Colonic mucosa (tissue), 4 donors: ENCODE results near the gene GNB1L. TPM values are rescaled to one million over a fixed set of nuclear protein-coding genes. Genes with fewer than 3 reads are reported as not detected.

Source experiments
- DNase-seq: peaks from one replicate; pipeline ENCODE4 v3.0.0-alpha.2; 2020
- H3K27ac ChIP-seq: fragments of 200-600 bp; one replicate; pipeline ENCODE4 v1.8.0; 2021
- H3K27me3 ChIP-seq: fragments of 200-600 bp; one replicate; pipeline ENCODE4 v1.8.0; 2021
- H3K36me3 ChIP-seq: fragments of 200-600 bp; one replicate; pipeline ENCODE4 v1.8.0; 2021
- H3K4me1 ChIP-seq: fragments of 200-600 bp; one replicate; pipeline ENCODE4 v1.8.0; 2021; ENCODE audit warnings: mild to moderate bottlenecking
- H3K4me3 ChIP-seq: fragments of 200-600 bp; one replicate; pipeline ENCODE4 v1.8.0; 2021
- H3K9ac ChIP-seq, 2 donors: one replicate each; pipeline ENCODE4 v1.7.0; 2013; ENCODE audit warnings: control low read depth in 2 of 2, low read depth in 2 of 2, low read length in 2 of 2
- H3K9me3 ChIP-seq: fragments of 200-600 bp; one replicate; pipeline ENCODE4 v1.8.0; 2021
- CTCF ChIP-seq: fragments of 200-600 bp; IDR thresholded peaks from one replicate; pipeline ENCODE4 v1.8.0; 2022; ENCODE audit warnings: antibody characterized with exemption, mild to moderate bottlenecking
- intact Hi-C: fragments of 100-400 bp; cut with DNase I; formaldehyde crosslinking; loops from one replicate; pipeline ENCODE4 v1.14.1; 2022
- total RNA-seq, 2 donors: library from RNA; stranded (reverse); fragmentation: NEBNext Ultra II Directional in 1 of 2; extraction: Animal tissue kit (Norgen Biotek cat#: 25700) in 1 of 2; gene quantifications; one replicate each; pipeline ENCODE4 v1.2.1, GENCODE V29; 2021
- donor health status: healthy.
- donor health status: DM: no; HTN: no; CAD: no.
- donor health status: DM: no; HTN: no; CAD: no.

GNB1L gene
- total RNA-seq, 2 donors from 2014 or later: 4.4 to 10.2 TPM

DNA sequence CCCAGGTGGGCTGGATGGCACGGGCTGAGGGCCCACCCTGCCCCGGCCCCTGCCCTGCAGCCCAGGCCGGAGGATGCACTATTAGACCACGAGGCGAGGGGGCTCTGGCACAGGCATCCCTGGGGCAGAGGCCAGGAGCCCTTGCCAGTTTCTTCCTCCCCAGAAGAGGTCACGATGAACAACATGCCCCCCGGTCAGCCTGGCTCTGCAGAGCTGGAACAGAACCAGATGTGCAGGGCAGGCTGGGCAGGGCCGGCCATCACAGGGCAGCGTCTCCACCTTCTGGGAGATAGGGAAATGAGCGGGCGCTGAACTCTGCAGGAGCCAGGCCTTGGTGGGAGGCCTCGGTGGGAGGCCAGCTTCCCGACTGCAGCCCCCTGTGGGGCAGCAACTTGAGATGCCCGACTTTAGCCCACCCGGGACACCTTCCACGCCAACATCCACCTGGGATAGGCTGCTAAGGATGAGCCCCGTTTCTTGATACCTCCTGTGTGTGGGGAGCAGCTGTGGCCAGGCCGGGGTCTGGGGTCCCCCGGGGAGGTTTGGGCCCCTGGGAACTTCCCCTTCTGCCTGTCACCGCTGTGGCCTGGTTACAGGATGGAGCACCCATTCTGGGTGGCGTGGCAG, 21.8 kb upstream of the GNB1L start:
- peak; percentile 32 for DNase-seq
- Histone ChIP-seq H3K9ac (no peak overlapping the region), H3K36me3 (no peaks in the 10 kb centered on the region), H3K4me3 (no peak overlapping the region), H3K4me1 (peaks cover 9% of the 10 kb centered on the region), H3K27me3 (no peaks in the 10 kb centered on the region), H3K27ac (no peak overlapping the region), H3K9me3 (no peaks in the 10 kb centered on the region)
- intact Hi-C loops: no loop called here
- TF ChIP-seq CTCF: no peak

DNA sequence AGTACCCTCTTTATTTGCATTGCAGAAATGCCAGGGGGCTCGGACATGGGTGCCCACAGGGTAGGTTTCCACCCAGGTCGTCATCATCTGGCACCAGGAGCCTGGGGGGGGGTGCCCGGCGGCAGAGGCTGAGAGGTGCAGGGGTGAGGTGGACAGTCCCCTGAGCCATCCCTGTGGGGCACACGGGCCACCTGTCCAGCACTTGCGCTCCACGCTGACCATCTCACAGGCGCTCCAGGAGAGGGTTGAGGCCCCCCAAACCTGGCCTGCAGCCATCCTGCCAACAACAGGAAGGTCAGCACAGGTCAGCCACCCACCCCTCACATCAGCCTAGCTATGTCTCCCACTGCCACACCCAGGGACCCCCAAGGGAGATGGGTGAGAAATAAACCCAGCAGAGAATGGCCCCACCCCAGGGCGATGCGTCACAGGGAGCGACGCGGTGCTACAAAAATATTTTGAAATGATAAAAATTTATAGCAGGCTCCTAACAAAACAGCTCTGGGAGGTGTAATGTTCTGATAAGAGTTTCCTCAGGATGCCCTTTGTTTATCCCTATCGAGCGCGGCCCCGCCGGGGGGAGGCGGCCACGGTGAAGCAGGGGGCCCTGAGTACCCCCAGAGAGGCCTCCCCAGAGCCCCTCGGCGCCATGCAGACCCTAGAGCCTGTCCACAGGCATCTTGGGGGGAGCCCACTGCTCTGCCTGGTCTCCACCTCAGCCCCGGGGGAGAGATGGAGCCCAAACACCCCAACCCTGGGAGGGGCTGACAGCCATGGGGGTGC, 21.0 kb upstream of the GNB1L start:
- no peaks in the 10 kb centered on the region for H3K36me3 ChIP-seq
- intact Hi-C loops: no loop called here
- H3K9me3 ChIP-seq: no peaks in the 10 kb centered on the region
- TF ChIP-seq CTCF: no peak
- no peak overlapping the region for H3K4me3 ChIP-seq
- no peak overlapping the region for H3K27ac ChIP-seq
- peaks cover 9% of the 10 kb centered on the region for H3K4me1 ChIP-seq
- DNase-seq: peak; percentile 22
- no peaks in the 10 kb centered on the region for H3K27me3 ChIP-seq
- no peak overlapping the region for H3K9ac ChIP-seq

DNA sequence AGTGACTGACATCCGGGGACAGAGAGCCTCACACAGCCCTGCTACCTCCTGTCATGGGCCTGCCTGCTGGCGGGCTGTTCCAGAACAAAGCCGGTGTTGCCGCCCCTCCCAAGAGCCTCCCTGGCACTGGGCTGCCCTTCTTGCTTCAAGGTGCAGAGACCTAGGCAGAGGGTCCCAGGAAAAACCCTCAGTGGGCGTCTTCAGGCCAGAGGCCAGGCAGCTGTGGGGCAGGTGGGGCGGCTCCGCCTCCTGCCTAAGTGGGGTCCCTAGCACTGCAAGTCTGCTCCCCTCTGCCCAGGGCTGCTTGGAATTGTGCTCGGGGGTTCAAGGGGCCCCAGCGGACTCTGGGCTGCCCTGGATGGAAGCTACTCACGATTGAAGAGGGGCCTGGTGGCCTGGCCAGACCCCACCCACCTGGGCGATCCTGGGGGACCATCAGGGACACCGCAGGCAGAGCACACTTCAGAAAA, 20.4 kb upstream of the GNB1L start:
- H3K9me3 ChIP-seq: no peaks in the 10 kb centered on the region
- DNase-seq: peak; percentile 19
- H3K4me3 ChIP-seq: no peak overlapping the region
- TF ChIP-seq CTCF: no peak
- H3K9ac ChIP-seq: peak overlapping the region; percentile 24 to 40
- intact Hi-C loops: no loop called here
- H3K4me1 ChIP-seq: peaks cover 9% of the 10 kb centered on the region
- H3K27ac ChIP-seq: no peak overlapping the region
- no peaks in the 10 kb centered on the region for H3K27me3 ChIP-seq
- H3K36me3 ChIP-seq: no peaks in the 10 kb centered on the region

GRCh38 chr22:19874307-19875060, 19.8 kb upstream of the GNB1L start:
- Histone ChIP-seq H3K27ac (no peak overlapping the region), H3K4me1 (peaks cover 9% of the 10 kb centered on the region), H3K36me3 (no peaks in the 10 kb centered on the region), H3K9me3 (no peaks in the 10 kb centered on the region), H3K9ac (peak overlapping the region; percentile 35 to 40), H3K27me3 (no peaks in the 10 kb centered on the region), H3K4me3 (no peak overlapping the region)
- intact Hi-C loops: no loop called here
- DNase-seq: peak; percentile 60
- TF ChIP-seq CTCF: no peak

DNA sequence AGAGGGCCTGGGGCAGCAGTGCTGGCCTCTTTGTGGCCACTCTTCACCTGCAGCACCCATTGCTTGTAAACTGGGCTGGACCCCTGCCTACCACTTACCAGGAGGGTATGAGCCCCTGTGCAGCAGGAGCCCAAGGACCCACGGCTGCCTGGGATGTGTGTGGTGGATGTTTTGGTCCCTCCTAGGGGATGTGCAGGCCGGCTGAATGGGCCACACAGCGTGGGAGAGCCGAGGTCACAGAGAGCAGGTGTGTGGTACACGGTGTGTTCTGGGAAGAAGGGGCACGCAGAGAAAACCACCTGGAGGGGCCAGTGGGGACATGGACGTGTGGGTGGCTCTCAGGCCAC, 19.3 kb upstream of the GNB1L start:
- no peaks in the 10 kb centered on the region for H3K36me3 ChIP-seq
- H3K27me3 ChIP-seq: no peaks in the 10 kb centered on the region
- no peak overlapping the region for H3K27ac ChIP-seq
- H3K9me3 ChIP-seq: no peaks in the 10 kb centered on the region
- H3K4me1 ChIP-seq: peaks cover 9% of the 10 kb centered on the region
- DNase-seq: peak; percentile 18
- intact Hi-C loops: no loop called here
- TF ChIP-seq CTCF: no peak
- peak overlapping the region; percentile 35 to 40 for H3K9ac ChIP-seq
- H3K4me3 ChIP-seq: no peak overlapping the region
